HepG2 (cell line): Measurements from ENCODE around the gene IRS1. TPM values are rescaled to one million over a fixed set of nuclear protein-coding genes. Genes with fewer than 3 reads are reported as not detected.

ENCODE experiments used
- FOXK1 ChIP-seq: sonication (generic); formaldehyde crosslinking; IDR thresholded peaks from 2 replicates; pipeline ENCODE4 v1.4.0; 2020; ENCODE audit warnings: low read depth, missing genetic modification reagents, borderline replicate concordance
- HNRNPK ChIP-seq: fragments of 200-400 bp; formaldehyde crosslinking; IDR thresholded peaks from 2 replicates; pipeline ENCODE4 v1.6.1; 2018; ENCODE audit warnings: low read length, low read depth, moderate library complexity, mild to moderate bottlenecking; ENCODE audit not compliant: poor library complexity, severe bottlenecking
- HOXD1 ChIP-seq: sonication (generic); formaldehyde crosslinking; IDR thresholded peaks from 2 replicates; pipeline ENCODE4 v1.5.0; 2020; ENCODE audit warnings: missing genetic modification reagents
- JUNB ChIP-seq: sonication (generic); formaldehyde crosslinking; IDR thresholded peaks from 2 replicates; pipeline ENCODE4 v1.8.0; 2022; ENCODE audit warnings: missing genetic modification reagents, mild to moderate bottlenecking, borderline replicate concordance
- KAT7 ChIP-seq: IDR thresholded peaks from 2 replicates; pipeline ENCODE4 v1.6.1; 2018; ENCODE audit warnings: borderline replicate concordance, missing compliant biosample characterization
- KMT2A ChIP-seq: sonication (generic); formaldehyde crosslinking; IDR thresholded peaks from 2 replicates; pipeline ENCODE4 v1.4.0; 2020; ENCODE audit warnings: missing genetic modification reagents
- MIER2 ChIP-seq: IDR thresholded peaks from 2 replicates; pipeline ENCODE4 v1.6.1; 2016; ENCODE audit warnings: missing biosample characterization, missing genetic modification reagents
- MTA1 ChIP-seq: sonication (generic); formaldehyde crosslinking; IDR thresholded peaks from 2 replicates; pipeline ENCODE4 v1.4.0; 2020; ENCODE audit warnings: missing genetic modification reagents, mild to moderate bottlenecking, borderline replicate concordance
- NPAS2 ChIP-seq: sonication (generic); formaldehyde crosslinking; IDR thresholded peaks from 2 replicates; pipeline ENCODE4 v1.8.0; 2022; ENCODE audit warnings: mild to moderate bottlenecking, missing genetic modification reagents, borderline replicate concordance
- NR2F1 ChIP-seq, 2 experiments: fragments of 450-650 bp in 1 of 2; formaldehyde crosslinking in 1 of 2; IDR thresholded peaks; 2 replicates each; pipeline versions ENCODE4 v1.5.0 to v1.6.1; 2016 to 2020; ENCODE audit warnings: mild to moderate bottlenecking in 1 of 2, missing compliant biosample characterization in 1 of 2, missing genetic modification reagents in 1 of 2, moderate library complexity in 1 of 2
- PAF1 ChIP-seq: IDR thresholded peaks from 2 replicates; pipeline ENCODE4 v1.6.1; 2016; ENCODE audit warnings: missing genetic modification reagents, missing compliant biosample characterization
- PAX8 ChIP-seq: sonication (generic); formaldehyde crosslinking; IDR thresholded peaks from 2 replicates; pipeline ENCODE4 v1.8.0; 2022; ENCODE audit warnings: mild to moderate bottlenecking, missing genetic modification reagents, borderline replicate concordance
- PCBP1 ChIP-seq: fragments of 200-400 bp; formaldehyde crosslinking; IDR thresholded peaks from 2 replicates; pipeline ENCODE4 v1.6.1; 2017; ENCODE audit warnings: mild to moderate bottlenecking, low read depth, low read length, borderline replicate concordance
- RFX5 ChIP-seq: IDR thresholded peaks from 2 replicates; pipeline ENCODE4 v1.6.1; 2011; ENCODE audit warnings: low read depth, low read length, improper control_type of control experiment
- SMAD3 ChIP-seq: sonication (generic); formaldehyde crosslinking; IDR thresholded peaks from 2 replicates; pipeline ENCODE4 v1.4.0; 2020; ENCODE audit warnings: missing genetic modification reagents
- SNRNP70 ChIP-seq: fragments of 200-400 bp; formaldehyde crosslinking; IDR thresholded peaks from 2 replicates; pipeline ENCODE4 v1.6.1; 2017; ENCODE audit warnings: mild to moderate bottlenecking, low read depth, low read length, moderate library complexity
- TBL1XR1 ChIP-seq: fragments of 150-350 bp; IDR thresholded peaks from 2 replicates; pipeline ENCODE4 v1.6.1; 2014; ENCODE audit warnings: borderline replicate concordance, low read length; ENCODE audit not compliant: partially characterized antibody
- TBP ChIP-seq: sonication (generic); formaldehyde crosslinking; IDR thresholded peaks from 2 replicates; pipeline ENCODE4 v1.5.0; 2020; ENCODE audit warnings: missing genetic modification reagents
- ZC3H4 ChIP-seq: sonication (generic); formaldehyde crosslinking; IDR thresholded peaks from 2 replicates; pipeline ENCODE4 v1.4.0; 2020; ENCODE audit warnings: missing genetic modification reagents, borderline replicate concordance
- ZNF138 ChIP-seq: sonication (generic); formaldehyde crosslinking; IDR thresholded peaks from 2 replicates; pipeline ENCODE4 v1.5.0; 2020; ENCODE audit warnings: mild to moderate bottlenecking, low read depth, missing genetic modification reagents
- ZNF484 ChIP-seq: sonication (generic); formaldehyde crosslinking; IDR thresholded peaks from 2 replicates; pipeline ENCODE4 v1.5.1; 2020; ENCODE audit warnings: mild to moderate bottlenecking, low read depth, missing genetic modification reagents, borderline replicate concordance
- ZNF580 ChIP-seq: IDR thresholded peaks from 2 replicates; pipeline ENCODE4 v1.6.1; 2016; ENCODE audit warnings: low read depth, borderline replicate concordance
- ZNF597 ChIP-seq: sonication (generic); formaldehyde crosslinking; IDR thresholded peaks from 2 replicates; pipeline ENCODE4 v1.5.0; 2020; ENCODE audit warnings: missing genetic modification reagents
- ZNF883 ChIP-seq: sonication (generic); formaldehyde crosslinking; IDR thresholded peaks from 2 replicates; pipeline ENCODE4 v1.5.1; 2020; ENCODE audit warnings: mild to moderate bottlenecking, missing genetic modification reagents; ENCODE audit errors: not compliant biosample characterization
- polyA plus RNA-seq, 8 experiments: library from polyadenylated mRNA; depleted of rRNA in 3 of 8; stranded (reverse) in 7 of 8; unstranded in 1 of 8; fragments of >200 nt; fragmentation: Illumina TruSeq in 4 of 8; extraction: Trizol in 4 of 8; gene quantifications; 2 replicates each; pipeline versions ENCODE4 v1.2.1 to v1.2.3, GENCODE V29; 2011 to 2016; ENCODE audit warnings: low read depth in 4 of 8, missing spikeins in 1 of 8, mixed read lengths in 1 of 8; ENCODE audit not compliant: insufficient read depth in 1 of 8
- total RNA-seq, 5 experiments: library from RNA; depleted of rRNA; stranded (reverse); fragments of >200 nt; fragmentation: Illumina TruSeq; extraction: Trizol; gene quantifications; 2 replicates each; pipeline ENCODE4 v1.2.3, GENCODE V29; 2016; ENCODE audit warnings: low read depth in 1 of 5
- TF ChIP-seq, protein P1 (sequence below): sonication (generic); formaldehyde crosslinking; IDR thresholded peaks from 2 replicates; pipeline ENCODE4 v1.4.0; 2020; ENCODE audit warnings: low read depth, missing genetic modification reagents

Gene IRS1
- total and polyA plus RNA-seq, 2 of the 13 experiments (the other 11 are each of a cell fraction or from before 2014, with no cell fraction given): 8.7 to 9.0 TPM

DNA sequence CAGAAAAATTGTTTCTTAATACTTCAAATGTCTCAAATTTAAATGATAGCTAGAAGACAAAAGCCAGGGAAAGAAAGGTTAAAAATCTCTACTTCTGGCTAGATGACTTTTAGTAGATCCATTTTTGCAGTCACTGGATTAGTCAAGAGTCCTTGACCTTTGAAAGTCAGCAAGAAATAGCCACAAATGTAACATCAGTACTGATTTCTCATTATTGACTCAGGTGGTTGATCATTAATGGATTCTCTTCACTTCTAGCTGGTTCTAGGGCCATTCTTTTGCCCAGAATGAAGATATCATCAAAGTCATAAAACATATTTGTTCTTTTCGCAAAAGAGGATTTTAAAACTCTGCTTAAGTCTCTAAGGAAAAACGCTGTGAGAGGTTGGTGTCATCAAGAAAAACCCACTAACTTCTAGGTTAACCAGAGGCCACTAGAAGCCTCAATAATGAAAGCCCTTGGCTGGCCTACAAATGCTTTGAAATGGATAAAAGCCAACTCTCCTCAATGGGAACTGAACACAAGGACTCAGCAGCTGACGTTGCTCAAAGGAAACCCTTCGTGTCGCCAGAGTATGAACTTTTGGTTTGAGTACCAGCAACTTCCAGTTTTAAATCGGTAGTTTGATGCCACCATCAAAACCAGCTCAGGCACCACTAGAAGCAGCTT is 66.3 kb downstream of the IRS1 start (continued):
- TF ChIP-seq MIER2 (CRISPR knock-in tag): peak; percentile 64; the same call in 1 of the 2 replicates
- peak; percentile 79 for TF ChIP-seq FOXK1
- TF ChIP-seq SNRNP70: no peak
- TF ChIP-seq RFX5: no peak
- TF ChIP-seq PAX8 (CRISPR knock-in tag): 0 out of 2 replicates have a peak, but pooled peaks have one; percentile 57
- 0 out of 2 replicates have a peak, but pooled peaks have one; percentile 47 for TF ChIP-seq KMT2A (CRISPR knock-in tag)
- no peak for TF ChIP-seq ZC3H4 (CRISPR knock-in tag)
- TF ChIP-seq KAT7 (CRISPR knock-in tag): peak; percentile 24; the same call in 1 of the 2 replicates
- TF ChIP-seq, protein P1, sequence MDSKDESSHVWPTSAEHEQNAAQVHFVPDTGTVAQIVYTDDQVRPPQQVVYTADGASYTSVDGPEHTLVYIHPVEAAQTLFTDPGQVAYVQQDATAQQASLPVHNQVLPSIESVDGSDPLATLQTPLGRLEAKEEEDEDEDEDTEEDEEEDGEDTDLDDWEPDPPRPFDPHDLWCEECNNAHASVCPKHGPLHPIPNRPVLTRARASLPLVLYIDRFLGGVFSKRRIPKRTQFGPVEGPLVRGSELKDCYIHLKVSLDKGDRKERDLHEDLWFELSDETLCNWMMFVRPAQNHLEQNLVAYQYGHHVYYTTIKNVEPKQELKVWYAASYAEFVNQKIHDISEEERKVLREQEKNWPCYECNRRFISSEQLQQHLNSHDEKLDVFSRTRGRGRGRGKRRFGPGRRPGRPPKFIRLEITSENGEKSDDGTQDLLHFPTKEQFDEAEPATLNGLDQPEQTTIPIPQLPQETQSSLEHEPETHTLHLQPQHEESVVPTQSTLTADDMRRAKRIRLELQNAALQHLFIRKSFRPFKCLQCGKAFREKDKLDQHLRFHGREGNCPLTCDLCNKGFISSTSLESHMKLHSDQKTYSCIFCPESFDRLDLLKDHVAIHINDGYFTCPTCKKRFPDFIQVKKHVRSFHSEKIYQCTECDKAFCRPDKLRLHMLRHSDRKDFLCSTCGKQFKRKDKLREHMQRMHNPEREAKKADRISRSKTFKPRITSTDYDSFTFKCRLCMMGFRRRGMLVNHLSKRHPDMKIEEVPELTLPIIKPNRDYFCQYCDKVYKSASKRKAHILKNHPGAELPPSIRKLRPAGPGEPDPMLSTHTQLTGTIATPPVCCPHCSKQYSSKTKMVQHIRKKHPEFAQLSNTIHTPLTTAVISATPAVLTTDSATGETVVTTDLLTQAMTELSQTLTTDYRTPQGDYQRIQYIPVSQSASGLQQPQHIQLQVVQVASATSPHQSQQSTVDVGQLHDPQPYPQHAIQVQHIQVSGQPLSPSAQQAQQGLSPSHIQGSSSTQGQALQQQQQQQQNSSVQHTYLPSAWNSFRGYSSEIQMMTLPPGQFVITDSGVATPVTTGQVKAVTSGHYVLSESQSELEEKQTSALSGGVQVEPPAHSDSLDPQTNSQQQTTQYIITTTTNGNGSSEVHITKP: 0 out of 2 replicates have a peak, but pooled peaks have one; percentile 21
- TF ChIP-seq PCBP1: no peak
- TF ChIP-seq TBP: no peak
- TF ChIP-seq PAF1 (CRISPR knock-in tag): no peak
- TF ChIP-seq HNRNPK: no peak
- peak; percentile 94 to 99 for TF ChIP-seq NR2F1 (CRISPR knock-in tag; IDR thresholded peaks at IDR 0.05)
- TF ChIP-seq ZNF597 (CRISPR knock-in tag): no peak
- no peak for TF ChIP-seq ZNF883
- TF ChIP-seq SMAD3 (CRISPR knock-in tag): peak; percentile 75
- no peak for TF ChIP-seq TBL1XR1
- no peak for TF ChIP-seq JUNB (CRISPR knock-in tag)
- no peak for TF ChIP-seq NPAS2
- no peak; the same call in 1 of the 2 replicates for TF ChIP-seq ZNF484 (CRISPR knock-in tag)
- TF ChIP-seq MTA1: no peak; the same call in 1 of the 2 replicates
- TF ChIP-seq ZNF138 (CRISPR knock-in tag): no peak
- peak; percentile 10; the same call in 1 of the 2 replicates for TF ChIP-seq ZNF580 (CRISPR knock-in tag)
- TF ChIP-seq HOXD1 (CRISPR knock-in tag): peak; percentile 34; the same call in 1 of the 2 replicates
